IPS DF 6.9 (cell line): ENCODE measurements around the gene IFIT3.

Experiments used
- DNase-seq: peaks from one replicate; pipeline ENCODE4 v3.0.0-alpha.2; 2013; ENCODE audit warnings: low read depth, low spot score
- H3K27ac ChIP-seq: one replicate; pipeline ENCODE4 v1.5.1; 2013; ENCODE audit warnings: low read length, control low read depth
- H3K27me3 ChIP-seq: 2 replicates; pipeline ENCODE4 v1.6.1; 2013; ENCODE audit warnings: mild to moderate bottlenecking, low read length; ENCODE audit not compliant: control insufficient read depth, insufficient read depth
- H3K36me3 ChIP-seq: 2 replicates; pipeline ENCODE4 v1.6.1; 2013; ENCODE audit warnings: low read length; ENCODE audit not compliant: control insufficient read depth, insufficient read depth
- H3K4me1 ChIP-seq: 2 replicates; pipeline ENCODE4 v1.6.1; 2013; ENCODE audit warnings: low read length; ENCODE audit not compliant: control insufficient read depth, insufficient read depth
- H3K4me3 ChIP-seq: 2 replicates; pipeline ENCODE4 v1.5.1; 2013; ENCODE audit warnings: mild to moderate bottlenecking, low read length
- H3K9me3 ChIP-seq: 2 replicates; pipeline ENCODE4 v1.6.1; 2013; ENCODE audit warnings: low read length, inconsistent platforms; ENCODE audit not compliant: control insufficient read depth, insufficient read depth
- WGBS: extraction: QIAGEN DNeasy Blood & Tissue Kit; methylation state at CpG from one replicate; pipeline ENCODE4 v1.1.7; 2013; ENCODE audit warnings: mixed read lengths, missing lambda C conversion rate; ENCODE audit not compliant: insufficient read length, insufficient coverage; 5-methylcytosine and 5-hydroxymethylcytosine counted together

IFIT3 gene

GRCh38 chr10:89360157-89360556, 32.4 kb downstream of the IFIT3 start:
- DNase-seq: no peak
- no peaks in the 10 kb centered on the region for H3K36me3 ChIP-seq
- no peak overlapping the region for H3K4me3 ChIP-seq
- H3K27ac ChIP-seq: no peak overlapping the region
- no peaks in the 10 kb centered on the region; the same call in 1 of the 2 replicates for H3K4me1 ChIP-seq
- H3K9me3 ChIP-seq: no peaks in the 10 kb centered on the region
- H3K27me3 ChIP-seq: no peaks in the 10 kb centered on the region

GRCh38 chr10:89362929-89363328, 35.1 kb downstream of the IFIT3 start:
- DNase-seq: no peak
- no peaks in the 10 kb centered on the region for H3K27me3 ChIP-seq
- H3K9me3 ChIP-seq: no peaks in the 10 kb centered on the region
- H3K4me3 ChIP-seq: no peak overlapping the region
- no peaks in the 10 kb centered on the region for H3K36me3 ChIP-seq
- no peak overlapping the region for H3K27ac ChIP-seq
- no peaks in the 10 kb centered on the region for H3K4me1 ChIP-seq

GRCh38 chr10:89363729-89364442, 36.1 kb downstream of the IFIT3 start:
- no peak for DNase-seq
- Histone ChIP-seq H3K4me3 (no peak overlapping the region), H3K9me3 (no peaks in the 10 kb centered on the region), H3K27me3 (no peaks in the 10 kb centered on the region), H3K27ac (no peak overlapping the region), H3K36me3 (no peaks in the 10 kb centered on the region), H3K4me1 (no peaks in the 10 kb centered on the region)
- no CpG with 5 or more reads among the region's 6 CpGs for WGBS

- Histone ChIP-seq H3K36me3 (no peaks in the 10 kb centered on the region), H3K9me3 (no peaks in the 10 kb centered on the region), H3K27me3 (no peaks in the 10 kb centered on the region), H3K4me3 (no peak overlapping the region), H3K4me1 (no peaks in the 10 kb centered on the region), H3K27ac (no peak overlapping the region)
- DNase-seq: no peak
- WGBS: no CpG with 5 or more reads among the region's 1 CpG
Measured at GRCh38 chr10:89364531-89364930, 36.7 kb downstream of the IFIT3 start.

- Histone ChIP-seq H3K4me1 (no peaks in the 10 kb centered on the region), H3K9me3 (no peaks in the 10 kb centered on the region), H3K27ac (no peak overlapping the region), H3K36me3 (no peaks in the 10 kb centered on the region), H3K4me3 (no peak overlapping the region), H3K27me3 (no peaks in the 10 kb centered on the region)
- WGBS: no CpG with 5 or more reads among the region's 4 CpGs
- no peak for DNase-seq
Measured at GRCh38 chr10:89367529-89367928, 39.7 kb downstream of the IFIT3 start.

GRCh38 chr10:89368129-89368528, 40.3 kb downstream of the IFIT3 start:
- Histone ChIP-seq H3K27ac (no peak overlapping the region), H3K4me3 (no peak overlapping the region), H3K36me3 (no peaks in the 10 kb centered on the region), H3K9me3 (no peaks in the 10 kb centered on the region), H3K27me3 (no peaks in the 10 kb centered on the region), H3K4me1 (no peaks in the 10 kb centered on the region)
- no peak for DNase-seq
- no CpG with 5 or more reads among the region's 1 CpG for WGBS

- Histone ChIP-seq H3K4me3 (no peak overlapping the region), H3K9me3 (no peaks in the 10 kb centered on the region), H3K36me3 (no peaks in the 10 kb centered on the region), H3K27ac (no peak overlapping the region), H3K4me1 (no peaks in the 10 kb centered on the region), H3K27me3 (no peaks in the 10 kb centered on the region)
- WGBS: no CpG with 5 or more reads among the region's 5 CpGs
- DNase-seq: no peak
Measured at GRCh38 chr10:89369156-89370105, 41.6 kb downstream of the IFIT3 start.

- DNase-seq: no peak
- Histone ChIP-seq H3K9me3 (no peaks in the 10 kb centered on the region), H3K4me1 (no peaks in the 10 kb centered on the region), H3K27ac (no peak overlapping the region), H3K4me3 (no peak overlapping the region), H3K27me3 (no peaks in the 10 kb centered on the region), H3K36me3 (no peaks in the 10 kb centered on the region)
Measured at GRCh38 chr10:89371079-89371478, 43.3 kb downstream of the IFIT3 start.

GRCh38 chr10:89371987-89372386, 44.2 kb downstream of the IFIT3 start:
- no peaks in the 10 kb centered on the region for H3K36me3 ChIP-seq
- no peak for DNase-seq
- no peak overlapping the region for H3K4me3 ChIP-seq
- no peaks in the 10 kb centered on the region for H3K4me1 ChIP-seq
- WGBS: no CpG with 5 or more reads among the region's 3 CpGs
- no peaks in the 10 kb centered on the region for H3K27me3 ChIP-seq
- H3K27ac ChIP-seq: no peak overlapping the region
- H3K9me3 ChIP-seq: no peaks in the 10 kb centered on the region

- Histone ChIP-seq H3K27ac (no peak overlapping the region), H3K9me3 (no peaks in the 10 kb centered on the region), H3K36me3 (no peaks in the 10 kb centered on the region), H3K27me3 (no peaks in the 10 kb centered on the region), H3K4me1 (no peaks in the 10 kb centered on the region), H3K4me3 (no peak overlapping the region)
- no peak for DNase-seq
- WGBS: no CpG with 5 or more reads among the region's 3 CpGs
Measured at GRCh38 chr10:89373916-89374711, 46.3 kb downstream of the IFIT3 start.
